GM12874 (cell line): Measurements from ENCODE around the gene KCTD4.

Experiments
- CTCF ChIP-seq: IDR thresholded peaks from 2 replicates; pipeline ENCODE4 v1.5.1; 2011; ENCODE audit warnings: low read depth, mild to moderate bottlenecking, control low read depth, low read length, moderate library complexity; ENCODE audit not compliant: insufficient read depth

Gene KCTD4

GRCh38 chr13:45215392-45216077 lies 14.7 kb upstream of the KCTD4 start:
- no peak for TF ChIP-seq CTCF

- no peak for TF ChIP-seq CTCF
These were observed 8.4 kb upstream of the KCTD4 start for GRCh38 chr13:45209229-45209628.

GRCh38 chr13:45208132-45208531 lies 7.3 kb upstream of the KCTD4 start:
- no peak for TF ChIP-seq CTCF

GRCh38 chr13:45207319-45207718 lies 6.5 kb upstream of the KCTD4 start:
- TF ChIP-seq CTCF, result no peak

- no peak for TF ChIP-seq CTCF
These were observed 5.5 kb upstream of the KCTD4 start for GRCh38 chr13:45206340-45206739.

GRCh38 chr13:45205124-45205523 lies 4.3 kb upstream of the KCTD4 start:
- no peak for TF ChIP-seq CTCF

GRCh38 chr13:45199711-45200110 lies 1.1 kb downstream of the KCTD4 start:
- no peak for TF ChIP-seq CTCF
